HG03045 (cell line): ENCODE data around the gene MBTPS1.
"Not testable (repeated sequence)": the region's sequence is repeated elsewhere in the genome, so short reads cannot be mapped to it uniquely, and the experiment has no call there.

Source experiments
- ATAC-seq: cut with Tn5 transposase; IDR thresholded peaks from one replicate; pipeline ENCODE4 v1.9.1; 2021; ENCODE audit warnings: mild to moderate bottlenecking, moderate library complexity; ENCODE audit not compliant: unreplicated experiment

MBTPS1 gene

DNA sequence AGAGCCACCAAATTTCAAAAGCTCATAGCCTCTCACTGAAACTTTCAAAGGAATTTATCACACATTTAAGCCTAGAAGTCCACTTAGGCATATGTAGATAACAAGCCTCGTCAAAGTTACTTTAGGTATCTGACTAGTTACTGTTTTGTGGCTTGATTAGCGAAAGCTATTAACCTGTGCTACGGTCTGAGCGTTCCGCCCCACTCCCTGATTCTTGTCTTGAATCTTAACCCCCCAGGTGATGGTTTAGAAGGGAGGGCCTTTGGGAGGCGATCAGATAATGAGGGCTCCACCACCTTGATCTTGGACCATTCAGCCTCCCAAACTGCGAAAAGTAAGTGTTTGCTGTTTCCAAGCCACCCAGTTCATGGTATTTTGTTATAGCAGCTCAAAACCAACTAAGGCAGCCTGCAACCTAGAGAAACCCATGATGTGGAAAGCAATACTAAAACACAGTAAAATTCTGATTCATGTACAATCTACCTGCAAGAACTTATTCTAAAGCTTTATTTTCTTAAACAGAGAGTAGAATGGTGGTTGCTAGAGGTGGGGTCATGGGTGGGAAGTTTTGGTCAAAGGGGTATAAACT is 21.1 kb upstream of the MBTPS1 start:
- no peak for ATAC-seq

DNA sequence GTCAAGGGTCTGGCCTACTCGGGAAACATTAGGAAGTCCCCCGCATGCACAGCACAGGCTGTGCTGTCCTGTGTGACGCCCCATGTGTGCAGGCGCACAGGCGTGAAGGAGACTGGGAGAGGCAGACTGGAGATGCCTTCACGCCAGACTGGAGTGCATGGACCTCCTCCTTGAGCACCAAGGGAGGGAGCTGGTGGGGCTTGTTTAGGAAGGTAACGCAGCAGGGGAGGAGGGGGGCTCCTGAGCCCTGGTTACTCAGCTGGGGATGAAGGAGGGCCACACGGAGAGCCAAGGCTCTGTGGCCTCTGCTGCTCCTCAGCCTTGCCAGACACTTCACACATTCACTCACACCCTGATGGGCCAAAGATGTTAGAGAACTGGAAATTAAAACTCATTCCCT is 20.5 kb upstream of the MBTPS1 start:
- ATAC-seq, result no peak

DNA sequence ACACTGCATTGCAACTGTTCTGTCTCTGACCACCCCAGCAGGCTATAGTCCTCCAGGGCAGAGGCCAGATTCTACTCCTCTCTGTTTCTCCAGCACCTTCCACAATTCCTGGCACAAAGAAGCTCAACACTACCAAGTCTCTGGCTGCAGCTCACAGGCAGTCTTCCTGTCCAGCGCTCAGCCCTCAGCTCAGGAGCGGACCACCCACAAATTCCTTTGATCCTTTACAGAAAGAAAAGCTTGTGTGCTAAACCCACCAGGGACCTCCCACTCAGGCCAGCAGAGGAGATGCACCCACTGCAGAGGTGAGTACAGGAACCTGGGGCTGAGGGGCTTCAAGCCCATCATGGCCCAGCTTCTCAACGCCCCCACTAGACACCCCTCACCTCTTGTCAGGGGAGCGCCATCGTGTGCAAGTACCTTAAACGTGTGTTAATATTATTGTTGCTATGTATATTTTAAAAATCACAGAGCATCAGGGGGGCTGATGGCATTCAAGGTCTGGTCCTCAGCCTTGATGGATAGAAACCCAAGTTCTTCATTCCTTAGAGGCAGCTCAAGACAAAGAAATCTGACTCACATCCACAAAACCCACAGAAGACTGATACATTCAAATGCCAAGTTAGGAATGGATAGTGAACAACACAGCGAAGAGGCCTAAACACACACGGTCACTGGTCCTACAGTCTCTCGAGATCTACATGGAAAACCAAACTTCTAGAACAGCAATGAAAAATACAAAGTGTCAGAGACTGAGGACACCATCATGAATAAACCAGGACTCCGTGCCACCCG is 19.8 kb upstream of the MBTPS1 start:
- no peak for ATAC-seq

DNA sequence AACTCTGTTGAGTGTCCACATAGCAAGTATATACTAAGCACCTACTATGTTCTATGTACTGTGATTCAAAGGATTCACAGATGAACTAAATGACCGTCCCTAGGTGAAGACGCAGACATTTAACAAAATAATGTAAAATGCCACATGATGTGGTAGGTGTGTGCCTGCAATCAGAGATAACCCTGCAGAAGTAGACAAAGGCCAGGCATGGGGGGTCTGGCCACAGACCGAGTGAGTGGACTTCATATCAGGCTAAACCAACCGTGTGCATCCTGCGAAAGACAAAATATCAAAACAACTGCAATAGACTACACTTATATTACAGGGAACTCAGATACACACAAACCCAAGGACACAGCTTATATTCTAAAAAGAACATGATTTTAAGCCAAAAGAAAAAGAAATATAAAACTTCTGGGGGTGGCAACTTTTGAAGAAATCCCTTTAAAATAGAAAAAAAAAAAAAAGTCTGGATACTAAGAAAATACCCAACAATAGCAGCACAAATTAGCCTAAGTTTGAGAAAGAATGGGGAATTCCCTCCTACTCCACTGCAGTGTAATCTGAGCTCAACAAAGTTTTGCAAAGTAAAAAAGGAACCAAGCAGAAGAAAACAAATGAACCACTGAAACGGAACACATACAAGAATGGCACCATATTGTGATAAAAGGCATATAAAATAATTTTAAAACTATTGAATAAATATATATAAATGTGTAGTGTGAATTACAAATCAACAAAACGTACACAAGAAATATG is 16.0 kb upstream of the MBTPS1 start:
- ATAC-seq, result no peak

DNA sequence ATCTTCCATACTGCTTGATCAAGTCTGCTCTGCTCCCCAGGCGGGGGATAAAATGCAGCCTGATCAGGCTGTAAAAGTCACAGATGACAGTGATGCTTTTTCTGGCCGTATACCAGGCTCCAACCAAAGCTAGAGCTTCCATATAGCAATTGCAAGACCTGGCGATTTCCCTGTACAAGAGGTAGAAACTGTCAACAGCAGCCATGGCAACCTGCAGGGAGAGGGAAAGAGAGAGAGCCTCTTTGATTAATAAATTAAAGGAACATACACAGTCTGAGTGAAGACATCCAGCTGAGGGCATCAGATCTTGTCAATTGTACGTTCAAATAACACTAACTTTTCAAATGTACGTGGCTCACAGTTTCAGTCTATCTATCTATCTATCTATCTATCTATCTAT is 14.4 kb upstream of the MBTPS1 start:
- ATAC-seq, result no peak

DNA sequence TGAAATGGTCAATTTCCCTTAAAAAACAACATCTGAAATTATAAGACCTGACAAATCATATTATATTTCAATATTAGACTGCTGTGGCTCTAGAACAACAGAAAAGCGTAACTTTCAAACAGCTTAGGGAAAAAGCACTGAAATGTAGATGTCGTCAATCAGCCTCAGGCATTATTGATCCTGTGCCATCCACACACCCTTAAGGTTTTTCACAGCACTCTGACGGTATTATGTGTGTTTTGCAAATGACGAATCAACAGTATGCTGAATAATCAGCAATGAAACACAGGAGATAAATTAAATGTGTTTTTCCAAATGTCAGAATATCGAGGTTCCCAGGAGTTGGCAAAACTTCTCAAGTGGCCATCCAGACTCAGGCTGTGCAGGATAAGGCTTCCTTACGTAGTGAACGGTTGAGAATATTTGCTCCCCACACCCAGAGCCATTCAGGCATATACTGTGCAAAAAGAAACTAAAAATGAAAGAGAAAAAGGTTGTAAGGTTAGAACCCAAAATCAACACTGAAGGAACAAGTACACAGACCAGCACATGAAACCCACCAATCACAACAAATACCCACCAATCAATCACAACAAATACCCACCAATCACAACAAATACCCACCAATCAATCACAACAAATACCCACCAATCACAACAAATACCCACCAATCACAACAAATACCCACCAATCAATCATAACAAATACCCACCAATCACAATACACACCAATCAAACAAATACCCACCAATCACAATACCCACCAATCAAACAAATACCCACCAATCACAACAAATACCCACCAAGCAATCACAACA is 7.7 kb upstream of the MBTPS1 start:
- no peak for ATAC-seq

DNA sequence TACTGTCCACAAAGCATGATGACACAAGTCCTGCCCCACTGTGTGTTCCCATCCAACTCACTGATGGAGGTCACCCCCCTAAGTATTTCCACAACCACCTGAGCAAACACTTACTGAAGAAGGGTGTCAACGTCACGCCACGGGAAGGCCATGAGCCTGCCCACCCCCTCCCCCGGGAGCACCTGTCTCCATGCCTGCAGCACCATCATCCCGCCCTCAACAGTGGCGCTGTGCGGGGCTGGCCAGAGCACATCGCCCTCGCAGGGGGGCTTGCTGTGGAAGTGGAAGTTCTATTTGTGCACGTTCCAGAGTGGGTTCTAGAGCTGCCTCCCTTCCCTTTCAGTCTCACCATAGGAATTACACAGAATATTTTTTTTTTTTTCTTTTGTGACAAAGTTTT is 4.3 kb upstream of the MBTPS1 start:
- no peak for ATAC-seq

DNA sequence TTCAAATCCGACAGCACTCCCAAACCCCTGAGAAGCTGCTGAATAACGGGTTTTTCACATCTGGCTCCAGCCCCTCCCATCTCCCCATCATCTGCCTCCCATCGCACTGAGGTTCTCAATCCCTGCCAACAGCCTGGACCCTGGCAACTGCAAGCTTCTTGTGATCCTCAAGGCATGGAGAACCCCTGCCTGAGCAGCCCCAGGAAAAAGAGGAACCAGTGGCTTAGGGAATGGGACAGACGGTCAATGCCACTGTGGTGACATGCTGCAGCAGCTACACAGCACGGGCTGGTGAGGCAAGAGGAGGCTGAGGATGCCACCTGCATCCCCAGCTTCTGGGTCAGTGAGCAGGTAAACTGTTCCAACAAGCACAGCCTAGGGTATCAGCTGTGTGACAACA is 3.3 kb upstream of the MBTPS1 start:
- ATAC-seq, result no peak

DNA sequence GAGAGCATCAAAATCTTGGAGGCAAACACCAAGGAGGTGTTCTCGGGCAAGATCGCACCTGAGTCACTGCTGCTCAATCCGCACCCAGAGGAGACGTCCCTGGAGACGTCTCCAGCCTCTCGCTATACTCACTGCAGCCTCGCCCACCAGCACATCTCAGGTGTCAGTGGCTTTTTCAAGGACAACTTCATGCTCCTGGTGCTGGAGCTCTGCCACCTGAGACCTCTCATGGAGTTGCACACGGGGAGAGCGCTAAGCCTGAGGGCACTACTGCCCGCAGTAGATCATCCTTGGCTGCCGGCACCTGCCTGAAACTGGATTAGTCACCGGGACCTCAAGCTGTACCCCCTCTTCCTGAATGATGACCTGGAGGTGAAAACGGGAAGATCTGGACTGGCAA is 2.6 kb upstream of the MBTPS1 start:
- ATAC-seq, result no peak

DNA sequence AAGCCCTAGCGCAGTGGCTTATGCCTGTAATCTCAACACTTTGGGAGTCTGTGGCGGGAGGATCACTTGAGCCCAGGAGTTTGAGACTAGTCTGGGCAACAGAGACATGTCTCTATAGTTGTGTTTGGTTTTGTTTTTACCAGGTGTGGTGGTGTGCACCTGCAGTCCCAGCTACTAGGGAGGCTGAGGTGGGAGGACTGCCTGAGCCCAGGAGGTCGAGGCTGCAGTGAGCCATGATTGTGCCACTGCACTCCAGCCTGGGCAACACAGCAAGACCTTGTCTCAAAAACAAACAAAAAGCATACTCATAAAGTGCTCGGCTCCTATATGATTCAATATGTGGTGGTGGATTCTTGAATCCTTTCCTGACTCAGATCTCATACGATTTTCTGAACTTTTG is 1.6 kb upstream of the MBTPS1 start:
- ATAC-seq, result not testable (repeated sequence)

DNA sequence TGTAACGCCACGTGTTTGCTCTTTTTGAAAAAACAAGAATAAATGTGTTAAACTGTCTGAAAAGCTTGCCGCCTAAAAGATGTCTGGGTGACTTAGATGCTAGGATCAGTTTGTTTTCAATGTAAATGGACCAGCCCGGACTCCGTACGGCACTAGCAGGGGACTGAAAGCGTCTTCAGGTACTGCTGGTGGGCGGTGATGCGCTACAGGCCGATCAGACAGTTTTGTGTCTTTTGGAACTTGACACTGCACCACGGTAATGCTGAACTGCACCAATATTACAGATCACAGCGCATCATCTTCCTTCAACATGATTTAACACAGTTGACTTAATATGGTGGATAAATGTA is 727 bp upstream of the MBTPS1 start:
- ATAC-seq, result peak; percentile 6

DNA sequence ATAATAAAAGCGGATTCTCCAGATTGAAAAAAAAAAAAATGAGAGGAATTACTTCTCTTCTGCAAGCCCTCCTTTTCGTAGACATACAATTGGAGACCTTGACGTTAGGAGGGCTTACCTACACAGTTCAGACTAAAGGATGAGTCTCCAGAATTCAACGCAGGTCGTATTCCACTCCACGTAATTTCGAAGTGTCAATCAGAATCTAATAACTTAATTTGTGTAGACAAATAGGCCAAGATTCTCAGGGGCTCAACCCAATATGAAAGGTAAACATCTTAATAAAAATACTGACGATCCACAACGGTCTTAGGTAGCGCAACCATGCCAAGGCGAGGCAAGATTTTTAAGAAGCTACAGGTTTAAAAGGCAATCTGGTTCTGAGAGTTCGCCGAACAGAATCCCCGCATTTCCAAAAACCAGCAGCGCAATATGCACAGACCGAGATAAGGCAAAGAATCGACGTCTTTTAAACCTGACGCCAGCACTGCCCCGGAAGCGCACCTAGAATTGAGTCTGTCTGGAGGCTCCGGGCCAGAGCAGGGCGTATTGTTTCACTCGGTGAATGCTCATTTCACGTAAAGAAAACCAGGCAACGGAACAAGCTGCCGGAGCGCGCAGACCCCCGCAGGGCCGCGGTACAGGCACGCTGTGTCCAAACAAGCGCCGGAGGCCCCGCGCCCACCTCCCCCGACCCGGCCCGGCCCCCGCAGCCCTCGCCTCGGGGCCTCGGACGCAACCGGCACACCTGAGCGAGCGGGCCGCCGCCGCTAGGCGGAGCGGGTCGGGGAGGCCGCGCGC is 623 bp downstream of the MBTPS1 start:
- ATAC-seq, result peak; percentile 41

DNA sequence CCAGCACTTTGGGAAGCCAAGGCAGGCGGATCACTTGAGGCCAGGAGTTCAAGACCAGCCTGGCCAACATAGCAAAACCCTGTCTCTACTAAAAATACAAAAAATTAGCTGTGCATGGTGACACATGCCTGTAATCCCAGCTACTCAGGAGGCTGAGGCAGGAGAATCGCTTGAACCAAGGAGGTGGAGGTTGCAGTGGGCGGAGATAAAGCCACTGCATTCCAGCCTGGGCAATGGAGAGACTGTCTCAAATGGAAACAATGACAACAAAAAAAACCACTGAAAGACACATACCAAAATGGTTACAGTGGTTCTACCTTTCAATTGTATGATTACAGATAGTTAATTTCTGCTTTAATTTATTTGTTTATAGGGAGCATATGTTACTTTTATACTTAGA is 4.8 kb downstream of the MBTPS1 start:
- ATAC-seq, result not testable (repeated sequence)

DNA sequence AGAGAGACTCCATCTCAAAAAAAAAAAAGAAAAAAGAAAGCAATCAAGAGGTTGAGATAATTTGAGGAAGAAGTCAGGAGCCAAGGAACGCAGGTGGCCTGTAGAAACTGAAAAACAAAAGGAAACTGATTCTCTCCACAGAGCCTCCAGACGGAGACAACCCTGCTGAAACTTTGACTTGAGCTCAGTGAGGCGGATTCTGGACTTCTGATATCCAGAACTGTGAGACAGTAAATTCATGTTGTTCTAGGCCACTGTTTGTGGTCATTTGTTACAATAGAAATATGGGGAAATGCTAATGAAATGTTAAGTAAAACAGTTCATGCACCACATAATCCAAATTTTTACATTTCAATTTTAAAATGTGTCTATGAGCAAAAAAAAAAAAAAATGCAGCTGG is 5.2 kb downstream of the MBTPS1 start:
- no peak for ATAC-seq

DNA sequence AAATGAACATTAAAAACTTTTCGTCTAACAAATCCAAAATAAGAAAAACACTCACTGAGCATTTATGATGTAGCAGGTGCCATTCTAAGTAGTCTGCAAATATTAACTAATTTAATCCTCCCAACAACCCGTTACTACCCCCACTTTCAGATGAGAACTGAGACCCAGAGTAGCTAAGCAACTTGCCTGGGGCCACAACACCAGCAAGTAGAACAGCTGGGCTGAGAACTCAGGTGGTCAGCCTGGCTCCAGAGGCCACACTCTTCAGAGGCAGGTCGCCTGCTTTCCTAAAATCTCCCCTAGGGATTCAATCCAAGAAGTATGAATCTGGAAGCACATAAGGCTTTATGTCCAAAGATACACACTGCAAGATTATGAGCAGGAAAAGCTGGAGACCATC is 6.2 kb downstream of the MBTPS1 start:
- no peak for ATAC-seq

DNA sequence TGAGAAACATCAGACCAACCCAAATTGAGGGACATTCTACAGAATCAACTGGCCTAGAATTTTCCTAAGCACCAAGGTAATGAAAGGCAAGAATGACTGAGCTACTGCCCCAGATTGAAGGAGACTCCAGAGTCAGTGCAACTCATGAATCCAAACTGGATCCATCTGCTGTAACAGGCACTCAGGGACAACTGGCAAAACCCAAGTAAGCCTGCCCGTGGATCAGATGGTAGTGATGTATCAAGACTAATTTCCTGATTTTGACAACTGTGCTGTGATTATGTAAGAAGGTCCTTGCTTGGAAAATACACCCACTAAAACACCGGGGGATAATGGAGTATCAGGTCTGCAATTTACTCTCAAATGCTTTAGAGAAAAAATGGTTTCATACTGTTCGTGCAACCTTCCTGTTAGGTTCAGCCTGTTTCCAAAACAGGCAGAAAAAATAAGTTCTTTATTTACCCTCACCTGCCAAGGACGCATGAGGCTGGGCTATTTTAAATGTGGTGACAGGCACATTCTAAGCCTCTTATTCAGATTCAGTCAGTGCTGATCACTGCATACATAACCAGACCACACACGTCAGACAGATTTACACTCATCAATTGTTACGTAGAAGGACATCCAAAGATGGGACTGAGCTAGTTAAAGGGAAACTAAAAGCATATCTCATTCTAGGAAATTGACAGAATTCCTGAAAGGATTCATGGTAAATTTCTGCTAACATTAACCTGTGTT is 7.0 kb downstream of the MBTPS1 start:
- no peak for ATAC-seq

DNA sequence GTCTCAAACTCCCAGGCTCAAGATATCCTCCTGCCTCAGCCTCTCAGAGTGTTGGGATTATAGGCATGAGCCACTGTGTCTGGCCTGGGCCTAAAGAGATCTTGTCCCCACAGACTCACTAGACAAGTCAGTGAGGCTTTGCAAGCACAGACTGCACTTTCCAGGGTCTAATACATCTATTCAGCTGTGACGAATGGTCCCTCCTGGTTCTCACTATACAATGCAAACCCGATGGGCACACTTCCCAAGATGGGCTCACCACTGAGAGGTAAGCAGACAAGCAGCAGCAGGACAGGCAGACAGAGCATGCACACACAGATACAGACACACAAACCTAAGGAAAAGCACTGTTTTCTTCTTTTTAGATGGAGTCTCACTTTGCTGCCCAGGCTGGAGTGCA is 8.8 kb downstream of the MBTPS1 start:
- no peak for ATAC-seq

DNA sequence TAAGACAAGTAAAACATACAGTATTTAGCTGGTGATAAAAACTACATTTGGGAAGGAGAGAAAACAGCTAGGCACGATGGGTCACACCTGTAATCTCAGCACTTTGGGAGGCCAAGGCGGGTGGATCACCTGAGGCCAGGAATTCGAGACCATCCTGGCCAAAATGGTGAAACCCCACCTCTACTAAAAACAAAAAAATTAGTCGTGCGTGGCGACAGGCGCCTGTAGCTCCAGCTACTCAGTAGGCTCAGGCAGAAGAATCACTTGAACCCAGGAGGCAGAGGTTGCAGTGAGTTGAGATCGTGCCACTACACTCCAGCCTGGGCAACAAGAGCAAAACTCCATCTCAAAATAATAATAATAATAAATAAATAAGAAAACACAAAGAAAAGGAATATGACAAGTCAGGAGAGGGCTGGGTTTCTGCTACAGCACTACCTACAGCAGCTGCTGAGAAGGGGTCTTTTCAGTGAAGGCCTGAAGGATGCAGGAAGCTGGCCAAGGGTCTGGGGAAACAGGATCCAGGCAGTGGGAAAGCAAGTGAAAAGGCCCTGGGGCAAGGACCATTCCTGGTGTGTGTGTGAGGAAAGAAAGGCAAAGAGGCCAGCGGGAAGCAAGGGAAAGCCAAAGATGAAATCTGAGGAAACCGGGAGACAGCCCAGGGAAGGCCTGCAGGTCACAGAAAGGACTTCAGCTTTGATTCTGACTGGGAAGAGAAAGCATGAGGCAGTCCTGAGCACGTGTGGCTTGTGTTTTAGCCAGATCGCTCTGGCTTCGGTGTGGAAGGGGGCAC is 10.6 kb downstream of the MBTPS1 start:
- ATAC-seq, result no peak

DNA sequence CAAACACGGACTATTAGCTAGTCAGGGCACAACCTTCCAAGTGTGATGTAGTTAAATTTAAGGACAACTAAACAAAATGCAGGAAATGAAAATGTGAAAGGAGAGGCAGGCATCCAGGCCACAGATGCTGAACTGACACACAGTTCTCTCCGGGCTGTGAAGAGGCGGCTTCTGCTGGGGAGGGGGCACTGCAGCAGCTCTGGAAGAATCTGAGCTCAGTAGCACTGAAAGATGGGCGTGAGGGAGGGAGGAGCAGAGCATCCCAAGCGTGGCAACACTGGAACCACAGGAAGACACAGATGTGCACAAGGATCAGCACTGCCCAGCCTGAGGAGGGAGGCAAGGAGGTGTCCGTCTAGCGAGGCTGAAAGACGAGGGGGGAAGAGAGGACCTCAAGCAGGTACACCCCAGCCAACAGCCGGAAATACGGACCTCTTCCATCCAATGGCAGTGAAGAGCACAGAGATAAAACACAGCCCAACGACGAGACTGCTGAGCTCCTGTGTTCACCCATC is 11.4 kb downstream of the MBTPS1 start:
- no peak for ATAC-seq
